Neural progenitor cell (in vitro differentiated cells): ENCODE results near the gene SMYD3. TPM values are rescaled to one million over a fixed set of nuclear protein-coding genes. Genes with fewer than 3 reads are reported as not detected.

ENCODE experiments used
- DNase-seq: peaks from one replicate; pipeline ENCODE4 v3.0.0-alpha.2; 2016; ENCODE audit warnings: low spot score
- H2AFZ ChIP-seq: fragments of 200-600 bp; sonication (generic); replicated peaks from 2 replicates; pipeline ENCODE4 v1.6.1; 2016; ENCODE audit warnings: antibody characterized with exemption
- H3F3A ChIP-seq: fragments of 200-600 bp; sonication (generic); 2 replicates; pipeline ENCODE4 v1.6.1; 2016; ENCODE audit warnings: antibody characterized with exemption, low read depth
- H3K27ac ChIP-seq: fragments of 200-600 bp; sonication (generic); 2 replicates; pipeline ENCODE4 v1.5.1; 2016; ENCODE audit warnings: mild to moderate bottlenecking
- H3K27me3 ChIP-seq: fragments of 200-600 bp; sonication (generic); 2 replicates; pipeline ENCODE4 v1.6.1; 2016; ENCODE audit warnings: mild to moderate bottlenecking, moderate library complexity
- H3K36me3 ChIP-seq: fragments of 200-600 bp; sonication (generic); 2 replicates; pipeline ENCODE4 v1.5.1; 2016
- H3K4me1 ChIP-seq: fragments of 200-600 bp; sonication (generic); 2 replicates; pipeline ENCODE4 v1.6.1; 2016; ENCODE audit warnings: mixed run types
- H3K4me2 ChIP-seq: fragments of 200-600 bp; sonication (generic); 2 replicates; pipeline ENCODE4 v1.6.1; 2016
- H3K4me3 ChIP-seq: fragments of 200-600 bp; sonication (generic); 2 replicates; pipeline ENCODE4 v1.5.1; 2016
- H3K79me2 ChIP-seq: fragments of 200-600 bp; sonication (generic); 2 replicates; pipeline ENCODE4 v1.6.1; 2016; ENCODE audit warnings: low read depth
- H3K9ac ChIP-seq: fragments of 200-600 bp; sonication (generic); 2 replicates; pipeline ENCODE4 v1.6.1; 2016
- H3K9me3 ChIP-seq: fragments of 200-600 bp; sonication (generic); 2 replicates; pipeline ENCODE4 v1.5.1; 2016; ENCODE audit warnings: low read depth
- H4K20me1 ChIP-seq: fragments of 200-600 bp; sonication (generic); 2 replicates; pipeline ENCODE4 v1.6.1; 2016; ENCODE audit warnings: low read depth
- H3K27ac Mint-ChIP-seq: 3 replicates; pipeline ENCODE4 v1.8.0; 2021; ENCODE audit warnings: mixed read lengths
- H3K27me3 Mint-ChIP-seq: 2 replicates; pipeline ENCODE4 v1.8.0; 2022; ENCODE audit warnings: low read depth, mild to moderate bottlenecking, inconsistent platforms, moderate library complexity, mixed read lengths; ENCODE audit not compliant: insufficient read depth
- H3K36me3 Mint-ChIP-seq: 3 replicates; pipeline ENCODE4 v1.8.0; 2021; ENCODE audit warnings: mixed read lengths
- H3K4me1 Mint-ChIP-seq: 3 replicates; pipeline ENCODE4 v1.8.0; 2021; ENCODE audit warnings: mixed read lengths
- H3K4me3 Mint-ChIP-seq: 3 replicates; pipeline ENCODE4 v1.8.0; 2021; ENCODE audit warnings: mild to moderate bottlenecking, moderate library complexity, mixed read lengths
- H3K9me3 Mint-ChIP-seq: 3 replicates; pipeline ENCODE4 v1.8.0; 2020; ENCODE audit warnings: mixed read lengths
- EZH2 ChIP-seq: fragments of 200-600 bp; sonication (generic); IDR thresholded peaks from 2 replicates; pipeline ENCODE4 v1.6.1; 2017; ENCODE audit warnings: antibody characterized with exemption, mild to moderate bottlenecking, moderate library complexity
- EZH2phosphoT487 ChIP-seq: fragments of 200-600 bp; sonication (generic); IDR thresholded peaks from 2 replicates; pipeline ENCODE4 v1.6.1; 2017; ENCODE audit warnings: antibody characterized with exemption
- total RNA-seq: library from RNA; depleted of rRNA; stranded (reverse); fragments of >200 nt; gene quantifications from 2 replicates; pipeline ENCODE4 v1.2.3, GENCODE V29; 2015; ENCODE audit warnings: low replicate concordance
- TF ChIP-seq, protein P1 (sequence below): fragments of 200-600 bp; sonication (generic); IDR thresholded peaks from 2 replicates; pipeline ENCODE4 v1.5.1; 2017; ENCODE audit warnings: antibody characterized with exemption, mild to moderate bottlenecking

The SMYD3 gene
- total RNA-seq, 1 donor from 2014 or later, result 43.2 TPM

- no peak overlapping the region for H2AFZ ChIP-seq
- H3K27me3 ChIP-seq, result no peaks in the 10 kb centered on the region
- peaks cover 12% of the 10 kb centered on the region for H3K4me1 ChIP-seq
- H3K36me3 ChIP-seq, result no peaks in the 10 kb centered on the region
- Mint-ChIP-seq H3K27ac (no peak overlapping the region), H3K27me3 (peaks cover 3% of the 10 kb centered on the region), H3K4me1 (peaks cover 28% of the 10 kb centered on the region), H3K36me3 (peaks cover 2% of the 10 kb centered on the region), H3K4me3 (no peak overlapping the region), H3K9me3 (peaks cover 6% of the 10 kb centered on the region)
- H3K4me2 ChIP-seq, result no peak overlapping the region
- no peaks in the 10 kb centered on the region for H4K20me1 ChIP-seq
- peaks cover 9% of the 10 kb centered on the region for H3F3A ChIP-seq
- no peak for DNase-seq
- TF ChIP-seq, protein P1, sequence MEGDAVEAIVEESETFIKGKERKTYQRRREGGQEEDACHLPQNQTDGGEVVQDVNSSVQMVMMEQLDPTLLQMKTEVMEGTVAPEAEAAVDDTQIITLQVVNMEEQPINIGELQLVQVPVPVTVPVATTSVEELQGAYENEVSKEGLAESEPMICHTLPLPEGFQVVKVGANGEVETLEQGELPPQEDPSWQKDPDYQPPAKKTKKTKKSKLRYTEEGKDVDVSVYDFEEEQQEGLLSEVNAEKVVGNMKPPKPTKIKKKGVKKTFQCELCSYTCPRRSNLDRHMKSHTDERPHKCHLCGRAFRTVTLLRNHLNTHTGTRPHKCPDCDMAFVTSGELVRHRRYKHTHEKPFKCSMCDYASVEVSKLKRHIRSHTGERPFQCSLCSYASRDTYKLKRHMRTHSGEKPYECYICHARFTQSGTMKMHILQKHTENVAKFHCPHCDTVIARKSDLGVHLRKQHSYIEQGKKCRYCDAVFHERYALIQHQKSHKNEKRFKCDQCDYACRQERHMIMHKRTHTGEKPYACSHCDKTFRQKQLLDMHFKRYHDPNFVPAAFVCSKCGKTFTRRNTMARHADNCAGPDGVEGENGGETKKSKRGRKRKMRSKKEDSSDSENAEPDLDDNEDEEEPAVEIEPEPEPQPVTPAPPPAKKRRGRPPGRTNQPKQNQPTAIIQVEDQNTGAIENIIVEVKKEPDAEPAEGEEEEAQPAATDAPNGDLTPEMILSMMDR, result no peak
- no peak for TF ChIP-seq EZH2phosphoT487
- no peak for TF ChIP-seq EZH2
- no peak overlapping the region for H3K4me3 ChIP-seq
- H3K9ac ChIP-seq, result no peak overlapping the region
- H3K79me2 ChIP-seq, result no peaks in the 10 kb centered on the region
- no peak overlapping the region for H3K27ac ChIP-seq
- no peaks in the 10 kb centered on the region for H3K9me3 ChIP-seq
Measured at GRCh38 chr1:246215510-246215903, 291.6 kb downstream of the SMYD3 start.

DNA sequence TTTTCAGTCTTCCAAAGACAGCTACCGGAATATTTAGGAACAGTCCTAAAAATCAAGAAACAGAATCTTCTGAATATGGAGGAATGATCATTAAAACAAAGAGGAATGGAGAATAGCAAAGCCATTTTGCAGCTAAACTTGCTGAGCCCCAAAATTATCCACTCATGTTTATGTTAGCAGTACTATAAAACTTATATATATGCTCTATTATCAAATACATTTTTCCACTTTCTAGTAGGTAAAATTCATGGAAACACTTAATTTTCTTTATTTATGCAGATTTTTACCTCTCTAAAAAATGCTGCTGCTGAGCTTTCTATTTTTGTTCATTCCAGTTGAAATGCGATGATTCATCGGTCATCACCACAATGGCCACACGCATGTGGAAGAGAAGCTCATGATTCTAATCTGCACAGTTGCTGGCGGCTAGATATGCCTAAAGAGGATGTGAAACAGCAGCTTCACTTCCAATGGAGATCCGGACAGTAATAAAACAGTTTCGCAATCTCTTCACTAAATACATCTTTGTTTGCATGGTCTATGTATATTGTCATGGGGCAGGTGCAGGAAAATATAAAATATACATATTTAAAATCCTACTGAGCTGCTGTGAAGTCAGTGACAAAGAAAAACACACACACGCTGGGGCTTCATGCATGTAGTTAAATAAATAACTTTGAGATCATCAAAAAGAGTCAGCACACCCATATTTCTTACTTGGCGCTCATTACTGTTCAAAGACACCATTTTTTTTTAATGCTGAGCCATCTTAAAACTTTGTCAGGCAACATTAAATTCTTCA, 292.2 kb downstream of the SMYD3 start:
- Histone ChIP-seq H3F3A (peaks cover 9% of the 10 kb centered on the region), H3K79me2 (no peaks in the 10 kb centered on the region), H2AFZ (no peak overlapping the region), H3K9me3 (no peaks in the 10 kb centered on the region), H3K4me1 (peaks cover 12% of the 10 kb centered on the region), H3K4me3 (no peak overlapping the region), H4K20me1 (no peaks in the 10 kb centered on the region), H3K9ac (no peak overlapping the region), H3K36me3 (no peaks in the 10 kb centered on the region), H3K27ac (no peak overlapping the region), H3K4me2 (no peak overlapping the region), H3K27me3 (no peaks in the 10 kb centered on the region)
- no peak for DNase-seq
- TF ChIP-seq, protein P1, result no peak
- no peak for TF ChIP-seq EZH2
- no peak for TF ChIP-seq EZH2phosphoT487
- H3K4me3 Mint-ChIP-seq, result no peak overlapping the region
- H3K36me3 Mint-ChIP-seq, result peaks cover 2% of the 10 kb centered on the region
- peaks cover 6% of the 10 kb centered on the region for H3K9me3 Mint-ChIP-seq
- peaks cover 26% of the 10 kb centered on the region for H3K4me1 Mint-ChIP-seq
- H3K27me3 Mint-ChIP-seq, result peaks cover 3% of the 10 kb centered on the region
- H3K27ac Mint-ChIP-seq, result no peak overlapping the region

DNA sequence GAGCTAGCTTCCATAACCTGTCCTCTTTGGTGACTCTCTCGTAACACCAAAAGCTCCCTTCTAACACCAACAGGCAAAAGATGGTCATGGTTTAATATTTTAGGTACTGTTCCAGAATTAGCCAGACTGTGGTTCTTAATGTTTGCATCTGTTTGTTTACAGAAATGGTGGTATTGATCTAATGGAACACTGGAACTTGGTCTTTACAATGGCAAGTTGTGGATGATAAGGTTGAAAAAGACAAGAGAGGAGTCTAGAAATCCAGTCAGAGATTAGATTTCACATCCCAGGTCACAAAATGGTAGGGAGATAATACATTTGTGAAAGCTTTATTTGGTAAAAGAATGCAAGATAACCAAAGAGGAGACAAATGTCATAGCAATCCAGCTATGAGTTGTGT, 293.1 kb downstream of the SMYD3 start:
- Histone ChIP-seq H4K20me1 (no peaks in the 10 kb centered on the region), H3K4me3 (no peak overlapping the region), H3F3A (no peaks in the 10 kb centered on the region), H3K79me2 (no peaks in the 10 kb centered on the region), H3K4me2 (no peak overlapping the region), H2AFZ (no peak overlapping the region), H3K27me3 (no peaks in the 10 kb centered on the region), H3K9ac (no peak overlapping the region), H3K27ac (no peak overlapping the region), H3K9me3 (no peaks in the 10 kb centered on the region), H3K4me1 (peaks cover 4% of the 10 kb centered on the region), H3K36me3 (no peaks in the 10 kb centered on the region)
- Mint-ChIP-seq H3K27me3 (peaks cover 1% of the 10 kb centered on the region), H3K36me3 (peaks cover 2% of the 10 kb centered on the region), H3K4me1 (peaks cover 18% of the 10 kb centered on the region), H3K27ac (no peak overlapping the region), H3K9me3 (peaks cover 4% of the 10 kb centered on the region), H3K4me3 (no peak overlapping the region)
- DNase-seq, result no peak
- TF ChIP-seq, protein P1, result no peak
- no peak for TF ChIP-seq EZH2
